OCI-LY3 (cell line): ENCODE data around the gene LIMA1.

Source experiments
- H2AFZ ChIP-seq: fragments of 200-600, 300-600 bp; shearing (Covaris generic); 2 replicates; pipeline ENCODE4 v1.6.0; 2014; ENCODE audit warnings: antibody characterized with exemption, low read depth, low read length
- H3K27ac ChIP-seq: fragments of 200-600, 300-600 bp; sonication (generic); 2 replicates; pipeline ENCODE4 v1.5.1; 2014; ENCODE audit warnings: mild to moderate bottlenecking, low read length, moderate library complexity, mixed read lengths
- H3K27me3 ChIP-seq: fragments of 200-600, 300-600 bp; sonication (generic); 2 replicates; pipeline ENCODE4 v1.6.1; 2014; ENCODE audit warnings: low read depth, low read length, mixed read lengths
- H3K36me3 ChIP-seq: fragments of 200-600, 300-600 bp; sonication (generic); replicated peaks from 2 replicates; pipeline ENCODE3; 2014; ENCODE audit warnings: low read depth, low read length, mixed read lengths
- H3K4me1 ChIP-seq: fragments of 300-600, 200-600 bp; sonication (generic); 2 replicates; pipeline ENCODE4 v1.6.1; 2014; ENCODE audit warnings: low read length, mixed read lengths
- H3K4me2 ChIP-seq: fragments of 200-600, 300-600 bp; sonication (generic); 2 replicates; pipeline ENCODE4 v1.6.1; 2014; ENCODE audit warnings: low read length, mixed read lengths
- H3K4me3 ChIP-seq: fragments of 300-600, 200-600 bp; sonication (generic); 2 replicates; pipeline ENCODE4 v1.5.1; 2014; ENCODE audit warnings: antibody characterized with exemption, mild to moderate bottlenecking, low read length, moderate library complexity
- H3K79me2 ChIP-seq: fragments of 300-600, 200-600 bp; shearing (Covaris generic); 2 replicates; pipeline ENCODE4 v1.6.1; 2014; ENCODE audit warnings: mild to moderate bottlenecking, low read length, mixed read lengths
- H3K9ac ChIP-seq: fragments of 300-600, 200-600 bp; shearing (Covaris generic); 2 replicates; pipeline ENCODE4 v1.6.0; 2014; ENCODE audit warnings: mild to moderate bottlenecking, low read length, moderate library complexity
- H3K9me3 ChIP-seq: fragments of 200-600, 300-600 bp; shearing (Covaris generic); 2 replicates; pipeline ENCODE4 v1.6.1; 2014; ENCODE audit warnings: low read length, mixed read lengths; ENCODE audit not compliant: insufficient read depth
- H4K20me1 ChIP-seq: fragments of 200-600, 300-600 bp; sonication (generic); 2 replicates; pipeline ENCODE4 v1.6.1; 2016; ENCODE audit warnings: low read length, mixed read lengths; ENCODE audit not compliant: insufficient read depth
- CTCF ChIP-seq: fragments of 200-600, 300-600 bp; sonication (generic); IDR thresholded peaks from 2 replicates; pipeline ENCODE4 v1.5.1; 2014; ENCODE audit warnings: antibody characterized with exemption, low read length, low read depth
- EZH2phosphoT487 ChIP-seq: fragments of 200-600 bp; shearing (Covaris generic); IDR thresholded peaks from 2 replicates; pipeline ENCODE4 v1.6.1; 2018; ENCODE audit warnings: antibody characterized with exemption, mixed run types, low read depth

The LIMA1 gene

GRCh38 chr12:50265770-50266524 lies 17.4 kb downstream of the LIMA1 start:
- Histone ChIP-seq H3K27me3 (no peaks in the 10 kb centered on the region), H3K9ac (no peak overlapping the region), H2AFZ (no peak overlapping the region), H3K4me3 (no peak overlapping the region), H3K4me2 (no peak overlapping the region), H3K36me3 (no peaks in the 10 kb centered on the region), H3K27ac (no peak overlapping the region), H4K20me1 (no peaks in the 10 kb centered on the region), H3K4me1 (no peaks in the 10 kb centered on the region), H3K9me3 (no peaks in the 10 kb centered on the region), H3K79me2 (no peaks in the 10 kb centered on the region)
- no peak for TF ChIP-seq CTCF
- no peak for TF ChIP-seq EZH2phosphoT487

GRCh38 chr12:50263832-50264231 lies 19.5 kb downstream of the LIMA1 start:
- H3K27me3 ChIP-seq: no peaks in the 10 kb centered on the region
- no peaks in the 10 kb centered on the region for H4K20me1 ChIP-seq
- no peaks in the 10 kb centered on the region for H3K4me1 ChIP-seq
- no peak overlapping the region for H3K27ac ChIP-seq
- TF ChIP-seq EZH2phosphoT487: no peak
- no peak for TF ChIP-seq CTCF
- no peak overlapping the region for H3K4me2 ChIP-seq
- H3K36me3 ChIP-seq: no peaks in the 10 kb centered on the region
- no peaks in the 10 kb centered on the region for H3K9me3 ChIP-seq
- no peak overlapping the region for H2AFZ ChIP-seq
- no peak overlapping the region for H3K9ac ChIP-seq
- no peaks in the 10 kb centered on the region for H3K79me2 ChIP-seq
- no peak overlapping the region for H3K4me3 ChIP-seq

- Histone ChIP-seq H3K9me3 (no peaks in the 10 kb centered on the region), H3K4me3 (no peak overlapping the region), H2AFZ (no peak overlapping the region), H3K4me2 (no peak overlapping the region), H3K27ac (no peak overlapping the region), H3K27me3 (no peaks in the 10 kb centered on the region), H3K36me3 (no peaks in the 10 kb centered on the region), H3K4me1 (peaks cover 8% of the 10 kb centered on the region), H4K20me1 (no peaks in the 10 kb centered on the region), H3K9ac (no peak overlapping the region), H3K79me2 (no peaks in the 10 kb centered on the region)
- peak; percentile 10; the same call in 1 of the 2 replicates for TF ChIP-seq CTCF
- TF ChIP-seq EZH2phosphoT487: no peak
Observed at GRCh38 chr12:50261654-50262053, 21.7 kb downstream of the LIMA1 start.

GRCh38 chr12:50258167-50258551 lies 25.2 kb downstream of the LIMA1 start:
- Histone ChIP-seq H3K36me3 (no peaks in the 10 kb centered on the region), H3K4me2 (no peak overlapping the region), H3K27me3 (no peaks in the 10 kb centered on the region), H3K27ac (no peak overlapping the region), H3K9me3 (no peaks in the 10 kb centered on the region), H3K4me3 (no peak overlapping the region), H3K9ac (no peak overlapping the region), H3K79me2 (no peaks in the 10 kb centered on the region), H3K4me1 (peaks cover 12% of the 10 kb centered on the region), H4K20me1 (no peaks in the 10 kb centered on the region), H2AFZ (no peak overlapping the region)
- TF ChIP-seq EZH2phosphoT487 (no peak), CTCF (no peak)
